ENCODE measurements around the gene NLRP1. TPM values are rescaled to one million over a fixed set of nuclear protein-coding genes. Genes with fewer than 3 reads are reported as not detected.

Gene NLRP1
- total and polyA plus RNA-seq, 8 donors = 9.0 to 83.7 (median 18.4) TPM

DNA sequence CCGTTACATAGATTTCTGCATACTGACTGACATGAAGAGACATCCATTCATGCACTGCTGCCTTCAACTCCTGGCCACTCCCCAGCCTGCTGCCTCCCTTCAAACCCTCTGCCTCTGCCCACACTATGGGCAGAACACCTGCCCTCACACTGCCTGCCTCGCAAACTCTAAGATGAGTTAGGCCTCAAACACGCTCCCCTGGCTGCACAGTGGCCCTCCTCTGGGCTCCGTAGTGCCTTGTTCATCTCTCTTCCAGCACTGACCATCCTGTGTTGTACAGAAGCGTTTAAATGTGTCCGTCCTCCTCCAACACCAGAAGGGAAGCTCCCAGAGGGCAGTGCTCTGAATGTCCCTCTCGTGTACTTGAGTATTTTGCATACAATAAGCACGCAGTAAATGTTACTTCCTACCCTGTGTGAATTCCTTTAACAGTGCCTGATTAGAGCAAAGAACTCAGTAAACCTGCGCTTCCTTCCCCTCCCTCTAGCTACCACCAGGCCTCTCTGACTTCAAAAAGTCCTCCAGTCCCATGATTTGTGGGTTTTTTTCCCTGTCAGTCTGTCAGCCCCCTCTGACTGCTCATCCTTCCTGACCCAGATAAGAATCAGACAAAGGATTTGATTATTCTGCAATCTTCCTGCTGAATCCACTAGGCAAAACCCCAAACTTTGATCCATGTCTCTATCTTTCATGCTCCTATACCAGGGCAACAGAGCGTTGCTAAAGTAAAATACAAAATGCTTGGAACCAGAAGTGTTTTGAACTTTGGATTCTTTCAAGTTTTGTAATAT, 119.4 kb downstream of the NLRP1 start:
- Histone ChIP-seq H3K9me3 (no peaks in the 10 kb centered on the region), H3K4me1 (peaks cover 10 to 38% (median 27%) of the 10 kb centered on the region in 4 donors), H3K36me3 (peaks cover 13 to 39% (median 28%) of the 10 kb centered on the region in 4 donors), H3K4me3 (no peak overlapping the region), H3K27me3 (no peaks in the 10 kb centered on the region), H3K27ac (no peak overlapping the region)
- no peak for DNase-seq
- intact Hi-C loops (cut with DNase I; ENCODE audit: low total_unique reads) = no loop called here
- 83 to 91% (median 88%) methylated on average over 10 of the region's 10 CpGs for WGBS, 5 donors
- TF ChIP-seq POLR2AphosphoS5 (IDR thresholded peaks at IDR 0.05) (no peak), EP300 (IDR thresholded peaks at IDR 0.05) (no peak), POLR2A (IDR thresholded peaks at IDR 0.05) (no peak)
- TF ChIP-seq, protein P1, sequence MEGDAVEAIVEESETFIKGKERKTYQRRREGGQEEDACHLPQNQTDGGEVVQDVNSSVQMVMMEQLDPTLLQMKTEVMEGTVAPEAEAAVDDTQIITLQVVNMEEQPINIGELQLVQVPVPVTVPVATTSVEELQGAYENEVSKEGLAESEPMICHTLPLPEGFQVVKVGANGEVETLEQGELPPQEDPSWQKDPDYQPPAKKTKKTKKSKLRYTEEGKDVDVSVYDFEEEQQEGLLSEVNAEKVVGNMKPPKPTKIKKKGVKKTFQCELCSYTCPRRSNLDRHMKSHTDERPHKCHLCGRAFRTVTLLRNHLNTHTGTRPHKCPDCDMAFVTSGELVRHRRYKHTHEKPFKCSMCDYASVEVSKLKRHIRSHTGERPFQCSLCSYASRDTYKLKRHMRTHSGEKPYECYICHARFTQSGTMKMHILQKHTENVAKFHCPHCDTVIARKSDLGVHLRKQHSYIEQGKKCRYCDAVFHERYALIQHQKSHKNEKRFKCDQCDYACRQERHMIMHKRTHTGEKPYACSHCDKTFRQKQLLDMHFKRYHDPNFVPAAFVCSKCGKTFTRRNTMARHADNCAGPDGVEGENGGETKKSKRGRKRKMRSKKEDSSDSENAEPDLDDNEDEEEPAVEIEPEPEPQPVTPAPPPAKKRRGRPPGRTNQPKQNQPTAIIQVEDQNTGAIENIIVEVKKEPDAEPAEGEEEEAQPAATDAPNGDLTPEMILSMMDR (IDR thresholded peaks at IDR 0.05) = no peak

Other genes starting within 250 kb of the NLRP1 start
- gene NUP88, start 164.8 kb downstream of the NLRP1 start, total RNA-seq = 100 to 1,000 TPM in 2 of 5 donors, 10 to 100 TPM in 3; 29.8 to 185 (median 98.8) TPM
- gene NUP88, start 164.8 kb downstream of the NLRP1 start, polyA plus RNA-seq = 10 to 100 TPM; 58.2 to 92.9 (median 60.3) TPM
- gene RPAIN, start 164.3 kb downstream of the NLRP1 start, total RNA-seq = 10 to 100 TPM in 4 of 5 donors, 1 to 10 TPM in 1; 8.1 to 81.1 (median 61.2) TPM
- 10 to 100 TPM; 32.2 to 35.1 (median 34.7) TPM for gene RPAIN, start 164.3 kb downstream of the NLRP1 start, polyA plus RNA-seq
- 100 to 1,000 TPM in 2 of 5 donors, 10 to 100 TPM in 3; 26.8 to 320 (median 73.3) TPM for gene C1QBP, start 145.4 kb downstream of the NLRP1 start, total RNA-seq
- gene C1QBP, start 145.4 kb downstream of the NLRP1 start, polyA plus RNA-seq = 100 to 1,000 TPM in 2 of 3 donors, 10 to 100 TPM in 1; 79.6 to 120 (median 111) TPM
- 10 to 100 TPM in 3 of 5 donors, 1 to 10 TPM in 1, under 1 TPM in 1; 0.58 to 13.3 (median 12.1) TPM for gene DHX33, start 115.5 kb downstream of the NLRP1 start, total RNA-seq
- gene DHX33, start 115.5 kb downstream of the NLRP1 start, polyA plus RNA-seq = 1 to 10 TPM; 3.5 to 4.4 (median 4.2) TPM
- 10 to 100 TPM in 3 of 5 donors, 1 to 10 TPM in 2; 5.8 to 61.8 (median 43.9) TPM for gene DERL2, start 98.3 kb downstream of the NLRP1 start, total RNA-seq
- gene DERL2, start 98.3 kb downstream of the NLRP1 start, polyA plus RNA-seq = 10 to 100 TPM; 25.4 to 65.4 (median 43.5) TPM
- 10 to 100 TPM in 4 of 5 donors, not detected in 1; 13.6 to 43.3 (median 17.2) TPM for gene MIS12, start 97.9 kb downstream of the NLRP1 start, total RNA-seq
- gene MIS12, start 97.9 kb downstream of the NLRP1 start, polyA plus RNA-seq = 10 to 100 TPM in 1 of 3 donors, 1 to 10 TPM in 2; 7.5 to 10.9 (median 8.5) TPM

Measured in stomach (tissue), 9 donors.